WI38 (cell line): ENCODE data around the gene BRINP2.

Source experiments
- H3K4me3 ChIP-seq: 2 replicates; pipeline ENCODE4 v1.5.1; 2011; ENCODE audit warnings: low read depth, mild to moderate bottlenecking, control low read depth, low read length
- CTCF ChIP-seq: IDR thresholded peaks from 2 replicates; pipeline ENCODE4 v1.5.1; 2012; ENCODE audit warnings: low read depth, mild to moderate bottlenecking, control low read depth, low read length

The BRINP2 gene

DNA sequence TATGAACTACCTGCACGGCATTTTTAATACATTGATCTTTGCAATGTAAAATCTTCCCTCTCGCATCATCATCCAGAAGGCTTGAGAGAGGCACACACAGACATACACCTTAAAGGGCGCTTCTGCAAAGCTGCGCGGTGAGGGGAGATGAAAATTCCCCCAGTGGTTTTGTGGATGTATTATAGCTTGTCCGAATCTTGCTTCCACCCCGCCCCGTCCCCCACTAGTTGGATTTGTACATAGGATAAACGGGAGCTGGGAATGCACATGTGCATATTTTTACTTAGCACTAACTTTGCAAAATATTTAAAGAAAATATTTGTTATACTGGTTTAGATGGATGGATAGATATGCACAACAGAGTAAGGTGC, 5.7 kb upstream of the BRINP2 start:
- H3K4me3 ChIP-seq = peak overlapping the region; percentile 48
- no peak for TF ChIP-seq CTCF

- TF ChIP-seq CTCF = no peak
- no peak overlapping the region for H3K4me3 ChIP-seq
Observed at GRCh38 chr1:177171536-177172123, 872 bp downstream of the BRINP2 start.

- H3K4me3 ChIP-seq = no peak overlapping the region
Observed at GRCh38 chr1:177172272-177172671, 1.5 kb downstream of the BRINP2 start.

DNA sequence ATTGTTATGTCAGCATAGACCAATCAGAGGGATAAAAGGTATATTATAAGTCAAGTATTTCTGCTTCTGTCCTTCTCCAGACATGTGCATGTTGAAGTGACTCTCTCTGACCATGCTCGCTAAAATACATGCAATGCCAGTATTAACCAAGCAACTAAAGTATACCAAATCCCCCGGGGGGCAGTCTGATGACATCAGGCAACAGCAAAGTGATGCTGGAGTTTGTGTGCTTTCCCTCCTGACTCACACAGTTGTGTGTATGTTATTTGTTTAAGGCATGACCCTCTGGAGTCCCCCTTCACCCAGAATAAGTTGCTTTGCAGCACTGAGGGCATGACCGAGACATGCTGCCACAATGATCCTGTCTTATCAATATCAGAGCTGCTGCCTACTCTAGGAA, 2.1 kb downstream of the BRINP2 start:
- no peak overlapping the region for H3K4me3 ChIP-seq
- no peak for TF ChIP-seq CTCF

More at GRCh38 chr1:177172272-177172671, 1.5 kb downstream of the BRINP2 start:
- TF ChIP-seq CTCF = no peak

- H3K4me3 ChIP-seq = no peak overlapping the region
- TF ChIP-seq CTCF = no peak
Observed at GRCh38 chr1:177173976-177174375, 3.2 kb downstream of the BRINP2 start.

DNA sequence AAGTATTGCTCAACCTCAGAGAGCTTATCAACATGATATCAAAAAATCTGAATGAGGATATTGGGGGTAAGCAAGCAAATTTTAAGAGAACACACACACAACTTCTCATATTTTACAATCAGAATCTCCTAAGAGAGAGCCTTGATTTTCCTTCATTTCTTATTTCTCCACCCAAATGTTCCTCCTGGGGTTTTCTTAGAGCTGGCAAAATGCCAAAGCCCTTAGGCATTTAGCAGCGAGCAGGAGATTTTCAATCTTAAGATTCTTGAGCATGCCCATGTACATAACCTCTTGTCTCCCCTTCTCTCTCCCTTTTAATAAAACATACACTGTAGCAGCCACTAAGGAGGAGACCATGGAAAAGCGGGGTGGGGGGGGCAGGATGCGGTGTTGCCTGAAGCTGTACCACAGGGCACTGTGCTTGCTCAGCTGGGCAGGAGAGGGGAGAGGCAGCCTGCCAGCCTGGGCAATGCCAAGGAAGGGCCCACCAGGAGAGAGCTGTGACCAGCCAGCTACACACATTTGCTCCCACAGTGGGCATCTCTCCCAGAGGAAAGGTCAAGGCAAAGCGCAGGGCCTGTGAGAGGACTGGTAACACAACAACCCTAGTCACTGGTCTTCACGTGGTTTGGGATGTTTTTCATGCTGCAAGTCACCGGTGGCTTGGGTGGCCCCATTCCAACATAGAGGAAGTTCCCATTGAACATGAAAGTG, 4.3 kb downstream of the BRINP2 start:
- H3K4me3 ChIP-seq = no peak overlapping the region
- TF ChIP-seq CTCF = no peak

DNA sequence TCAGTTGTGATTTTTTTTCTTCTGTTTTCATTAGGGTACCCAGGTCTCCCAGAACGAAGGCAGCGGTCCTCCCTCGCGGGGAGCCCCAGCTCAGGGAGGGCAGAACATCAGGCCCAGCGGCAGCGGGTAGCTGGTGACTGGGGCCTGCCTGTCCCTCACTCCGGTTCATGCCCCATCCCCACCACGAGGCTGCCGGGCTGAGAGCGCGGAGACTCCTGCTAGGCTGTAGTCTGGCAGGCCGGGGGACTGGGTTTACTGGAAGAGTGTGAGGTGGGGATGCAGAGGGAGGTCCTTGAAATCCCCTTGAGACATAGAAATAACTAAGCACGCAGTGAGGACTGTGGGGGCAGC, 10.5 kb downstream of the BRINP2 start:
- no peak for TF ChIP-seq CTCF
- H3K4me3 ChIP-seq = peak overlapping the region; percentile 16
